GM20000 (cell line): Measurements from ENCODE around the gene MRPS6.
A peak's percentile ranks its signal among the peaks of the same experiment; 100 is the strongest.

Source experiments
- DNase-seq: peaks from one replicate; pipeline ENCODE4 v3.0.0; 2012; ENCODE audit warnings: low spot score
- CTCF ChIP-seq: IDR thresholded peaks from 2 replicates; pipeline ENCODE4 v1.5.1; 2012; ENCODE audit warnings: mild to moderate bottlenecking, control low read depth; ENCODE audit errors: extremely low read depth, missing control alignments

Gene MRPS6

DNA sequence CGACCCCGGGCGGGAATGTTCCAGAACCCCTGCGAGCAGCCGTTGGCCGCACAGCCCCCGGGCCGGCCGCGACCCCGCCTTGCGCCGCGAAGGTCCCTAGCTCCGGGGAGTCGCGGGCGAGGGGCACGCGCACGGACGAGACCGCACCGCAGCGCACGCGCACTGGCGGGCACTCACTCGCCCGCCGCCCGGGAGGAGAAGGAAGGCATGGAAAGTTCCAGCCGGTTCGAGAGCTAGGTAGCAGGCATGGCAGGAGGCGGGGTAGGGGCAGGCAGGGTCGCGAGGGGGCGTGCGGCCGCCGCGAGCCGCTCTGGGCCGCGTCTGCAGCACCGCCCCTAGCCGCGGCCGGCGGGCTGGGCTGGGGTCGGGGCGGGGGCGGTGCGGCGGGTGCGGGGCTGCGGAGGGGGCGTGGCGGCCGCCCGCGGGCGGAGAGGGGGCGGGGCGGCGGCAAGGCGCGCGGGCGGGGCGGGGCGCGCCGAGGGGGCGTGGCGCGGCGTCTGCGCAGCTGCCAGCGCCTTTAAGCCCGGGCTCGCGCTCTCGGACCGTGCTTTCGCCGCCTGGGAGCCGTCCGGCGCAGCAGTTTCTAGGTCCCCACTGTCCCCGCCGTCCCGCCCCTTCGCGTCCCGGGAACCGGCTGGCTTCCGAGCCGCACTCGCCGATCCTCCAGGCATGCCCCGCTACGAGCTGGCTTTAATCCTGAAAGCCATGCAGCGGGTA, at the start of gene MRPS6, which contains the start of gene SLC5A3:
Gene MRPS6 (plus strand): TSS at position 547 of the 717 bp plus-strand sequence. CDS start 123 bp downstream, at position 670.
Gene SLC5A3 (plus strand): TSS at position 547 of the 717 bp plus-strand sequence. CDS start 21,621 bp downstream, outside the sequence.
- TF ChIP-seq CTCF = no peak
- DNase-seq = peak; percentile 97

- TF ChIP-seq CTCF = no peak
- DNase-seq = no peak
Observed at GRCh38 chr21:34023691-34024373, 49.5 kb upstream of the MRPS6 start.

GRCh38 chr21:34024374-34024693, 49.0 kb upstream of the MRPS6 start:
- TF ChIP-seq CTCF = no peak
- no peak for DNase-seq

- DNase-seq = no peak
- no peak for TF ChIP-seq CTCF
Observed at GRCh38 chr21:34027721-34028461, 45.5 kb upstream of the MRPS6 start.

- peak; percentile 67 for DNase-seq
Observed at GRCh38 chr21:34029743-34030528, 43.4 kb upstream of the MRPS6 start.

GRCh38 chr21:34031835-34032370, 41.5 kb upstream of the MRPS6 start:
- DNase-seq = no peak
- TF ChIP-seq CTCF = no peak

More at GRCh38 chr21:34029743-34030528, 43.4 kb upstream of the MRPS6 start:
- no peak for TF ChIP-seq CTCF
